Measurements from ENCODE around the gene MKS1.

Gene MKS1

GRCh38 chr17:58236394-58236793 is 17.3 kb upstream of the MKS1 start:
- Histone ChIP-seq H3K4me1 (ENCODE audit: control insufficient read depth, insufficient read depth, low read length) (no peaks in the 10 kb centered on the region), H3K27ac (ENCODE audit: low read depth, low read length) (no peak overlapping the region), H3K27me3 (ENCODE audit: control insufficient read depth, insufficient read depth, low read length) (no peaks in the 10 kb centered on the region), H3K4me3 (ENCODE audit: low read length) (no peak overlapping the region), H3K9ac (ENCODE audit: low read length) (no peak overlapping the region), H3K36me3 (ENCODE audit: control insufficient read depth, insufficient read depth, low read length) (no peaks in the 10 kb centered on the region)

- Histone ChIP-seq H3K9ac (ENCODE audit: low read length) (no peak overlapping the region), H3K27ac (ENCODE audit: low read depth, low read length) (no peak overlapping the region), H3K27me3 (ENCODE audit: control insufficient read depth, insufficient read depth, low read length) (no peaks in the 10 kb centered on the region), H3K36me3 (ENCODE audit: control insufficient read depth, insufficient read depth, low read length) (no peaks in the 10 kb centered on the region), H3K4me1 (ENCODE audit: control insufficient read depth, insufficient read depth, low read length) (no peaks in the 10 kb centered on the region), H3K4me3 (ENCODE audit: low read length) (no peak overlapping the region)
Measured at GRCh38 chr17:58235821-58236220, 16.8 kb upstream of the MKS1 start.

GRCh38 chr17:58234512-58234911 is 15.5 kb upstream of the MKS1 start:
- no peak overlapping the region for H3K4me3 ChIP-seq (ENCODE audit: low read length)
- H3K27ac ChIP-seq (ENCODE audit: low read depth, low read length), result no peak overlapping the region
- no peak overlapping the region for H3K9ac ChIP-seq (ENCODE audit: low read length)
- H3K27me3 ChIP-seq (ENCODE audit: control insufficient read depth, insufficient read depth, low read length), result no peaks in the 10 kb centered on the region
- H3K36me3 ChIP-seq (ENCODE audit: control insufficient read depth, insufficient read depth, low read length), result no peaks in the 10 kb centered on the region
- H3K4me1 ChIP-seq (ENCODE audit: control insufficient read depth, insufficient read depth, low read length), result no peaks in the 10 kb centered on the region

GRCh38 chr17:58233543-58233942 is 14.5 kb upstream of the MKS1 start:
- Histone ChIP-seq H3K9ac (ENCODE audit: low read length) (no peak overlapping the region), H3K36me3 (ENCODE audit: control insufficient read depth, insufficient read depth, low read length) (no peaks in the 10 kb centered on the region), H3K27me3 (ENCODE audit: control insufficient read depth, insufficient read depth, low read length) (no peaks in the 10 kb centered on the region), H3K4me3 (ENCODE audit: low read length) (no peak overlapping the region), H3K27ac (ENCODE audit: low read depth, low read length) (no peak overlapping the region), H3K4me1 (ENCODE audit: control insufficient read depth, insufficient read depth, low read length) (no peaks in the 10 kb centered on the region)

GRCh38 chr17:58232707-58233156 is 13.7 kb upstream of the MKS1 start:
- H3K36me3 ChIP-seq (ENCODE audit: control insufficient read depth, insufficient read depth, low read length), result no peaks in the 10 kb centered on the region
- no peak overlapping the region for H3K4me3 ChIP-seq (ENCODE audit: low read length)
- no peak overlapping the region for H3K9ac ChIP-seq (ENCODE audit: low read length)
- no peak overlapping the region for H3K27ac ChIP-seq (ENCODE audit: low read depth, low read length)
- no peaks in the 10 kb centered on the region for H3K4me1 ChIP-seq (ENCODE audit: control insufficient read depth, insufficient read depth, low read length)
- no peaks in the 10 kb centered on the region for H3K27me3 ChIP-seq (ENCODE audit: control insufficient read depth, insufficient read depth, low read length)

- Histone ChIP-seq H3K4me1 (ENCODE audit: control insufficient read depth, insufficient read depth, low read length) (no peaks in the 10 kb centered on the region), H3K27ac (ENCODE audit: low read depth, low read length) (no peak overlapping the region), H3K36me3 (ENCODE audit: control insufficient read depth, insufficient read depth, low read length) (no peaks in the 10 kb centered on the region), H3K27me3 (ENCODE audit: control insufficient read depth, insufficient read depth, low read length) (no peaks in the 10 kb centered on the region), H3K9ac (ENCODE audit: low read length) (no peak overlapping the region), H3K4me3 (ENCODE audit: low read length) (no peak overlapping the region)
Measured at GRCh38 chr17:58231641-58232040, 12.6 kb upstream of the MKS1 start.

- H3K36me3 ChIP-seq (ENCODE audit: control insufficient read depth, insufficient read depth, low read length), result no peaks in the 10 kb centered on the region
- no peak overlapping the region for H3K27ac ChIP-seq (ENCODE audit: low read depth, low read length)
- no peaks in the 10 kb centered on the region for H3K4me1 ChIP-seq (ENCODE audit: control insufficient read depth, insufficient read depth, low read length)
- no peak overlapping the region for H3K9ac ChIP-seq (ENCODE audit: low read length)
- H3K4me3 ChIP-seq (ENCODE audit: low read length), result no peak overlapping the region
- no peaks in the 10 kb centered on the region for H3K27me3 ChIP-seq (ENCODE audit: control insufficient read depth, insufficient read depth, low read length)
Measured at GRCh38 chr17:58229881-58230280, 10.8 kb upstream of the MKS1 start.

- Histone ChIP-seq H3K9ac (ENCODE audit: low read length) (no peak overlapping the region), H3K4me3 (ENCODE audit: low read length) (no peak overlapping the region), H3K4me1 (ENCODE audit: control insufficient read depth, insufficient read depth, low read length) (no peaks in the 10 kb centered on the region), H3K27me3 (ENCODE audit: control insufficient read depth, insufficient read depth, low read length) (no peaks in the 10 kb centered on the region), H3K27ac (ENCODE audit: low read depth, low read length) (no peak overlapping the region), H3K36me3 (ENCODE audit: control insufficient read depth, insufficient read depth, low read length) (no peaks in the 10 kb centered on the region)
Measured at GRCh38 chr17:58229384-58229783, 10.3 kb upstream of the MKS1 start.

- Histone ChIP-seq H3K36me3 (ENCODE audit: control insufficient read depth, insufficient read depth, low read length) (no peaks in the 10 kb centered on the region), H3K27me3 (ENCODE audit: control insufficient read depth, insufficient read depth, low read length) (no peaks in the 10 kb centered on the region), H3K27ac (ENCODE audit: low read depth, low read length) (no peak overlapping the region), H3K4me1 (ENCODE audit: control insufficient read depth, insufficient read depth, low read length) (no peaks in the 10 kb centered on the region), H3K9ac (ENCODE audit: low read length) (no peak overlapping the region), H3K4me3 (ENCODE audit: low read length) (no peak overlapping the region)
Measured at GRCh38 chr17:58228679-58229078, 9.6 kb upstream of the MKS1 start.

- H3K27ac ChIP-seq (ENCODE audit: low read depth, low read length), result no peak overlapping the region
- H3K4me3 ChIP-seq (ENCODE audit: low read length), result no peak overlapping the region
- no peaks in the 10 kb centered on the region for H3K36me3 ChIP-seq (ENCODE audit: control insufficient read depth, insufficient read depth, low read length)
- H3K27me3 ChIP-seq (ENCODE audit: control insufficient read depth, insufficient read depth, low read length), result no peaks in the 10 kb centered on the region
- no peaks in the 10 kb centered on the region for H3K4me1 ChIP-seq (ENCODE audit: control insufficient read depth, insufficient read depth, low read length)
- H3K9ac ChIP-seq (ENCODE audit: low read length), result no peak overlapping the region
Measured at GRCh38 chr17:58227733-58228132, 8.7 kb upstream of the MKS1 start.

- Histone ChIP-seq H3K4me3 (ENCODE audit: low read length) (no peak overlapping the region), H3K27me3 (ENCODE audit: control insufficient read depth, insufficient read depth, low read length) (no peaks in the 10 kb centered on the region), H3K4me1 (ENCODE audit: control insufficient read depth, insufficient read depth, low read length) (peaks cover 2% of the 10 kb centered on the region), H3K9ac (ENCODE audit: low read length) (no peak overlapping the region), H3K27ac (ENCODE audit: low read depth, low read length) (no peak overlapping the region), H3K36me3 (ENCODE audit: control insufficient read depth, insufficient read depth, low read length) (no peaks in the 10 kb centered on the region)
Measured at GRCh38 chr17:58224315-58224714, 5.3 kb upstream of the MKS1 start.

GRCh38 chr17:58219789-58220183 is 731 bp upstream of the MKS1 start:
- Histone ChIP-seq H3K4me3 (ENCODE audit: low read length) (peak overlapping the region; percentile 94), H3K27ac (ENCODE audit: low read depth, low read length) (no peak overlapping the region), H3K9ac (ENCODE audit: low read length) (no peak overlapping the region), H3K36me3 (ENCODE audit: control insufficient read depth, insufficient read depth, low read length) (peaks cover under 1% of the 10 kb centered on the region), H3K27me3 (ENCODE audit: control insufficient read depth, insufficient read depth, low read length) (no peaks in the 10 kb centered on the region), H3K4me1 (ENCODE audit: control insufficient read depth, insufficient read depth, low read length) (peaks cover 5% of the 10 kb centered on the region)

GRCh38 chr17:58217766-58218165 is 1.3 kb downstream of the MKS1 start:
- Histone ChIP-seq H3K36me3 (ENCODE audit: control insufficient read depth, insufficient read depth, low read length) (peaks cover 12% of the 10 kb centered on the region), H3K27ac (ENCODE audit: low read depth, low read length) (no peak overlapping the region), H3K4me3 (ENCODE audit: low read length) (no peak overlapping the region), H3K4me1 (ENCODE audit: control insufficient read depth, insufficient read depth, low read length) (peaks cover 5% of the 10 kb centered on the region), H3K27me3 (ENCODE audit: control insufficient read depth, insufficient read depth, low read length) (no peaks in the 10 kb centered on the region), H3K9ac (ENCODE audit: low read length) (no peak overlapping the region)

Data from rectal smooth muscle tissue (tissue), 1 donor.